OCI-LY1 (cell line): ENCODE data around the gene CFAP47.
"Not testable (repeated sequence)": the region's sequence is repeated elsewhere in the genome, so short reads cannot be mapped to it uniquely, and the experiment has no call there.

Source experiments
- H2AFZ ChIP-seq: fragments of 200-600 bp; sonication (generic), shearing (Covaris generic); 2 replicates; pipeline ENCODE4 v1.6.0; 2014; ENCODE audit warnings: antibody characterized with exemption, mild to moderate bottlenecking, low read length
- H3F3A ChIP-seq: fragments of 200-600 bp; sonication (generic), shearing (Covaris generic); 2 replicates; pipeline ENCODE4 v1.6.0; 2014; ENCODE audit warnings: mild to moderate bottlenecking, antibody characterized with exemption, low read length, moderate library complexity; ENCODE audit not compliant: insufficient read depth
- H3K27ac ChIP-seq: fragments of 200-600 bp; sonication (generic); 2 replicates; pipeline ENCODE4 v1.5.1; 2014; ENCODE audit warnings: low read length, mixed run types, mild to moderate bottlenecking, low read depth; ENCODE audit not compliant: poor library complexity, severe bottlenecking
- H3K27me3 ChIP-seq: fragments of 200-600 bp; sonication (generic); 2 replicates; pipeline ENCODE4 v1.6.0; 2014; ENCODE audit warnings: antibody characterized with exemption, mild to moderate bottlenecking, low read length, moderate library complexity; ENCODE audit not compliant: insufficient read depth
- H3K36me3 ChIP-seq: fragments of 200-600 bp; sonication (generic); 2 replicates; pipeline ENCODE4 v1.6.1; 2014; ENCODE audit warnings: mild to moderate bottlenecking, antibody characterized with exemption, low read length, moderate library complexity, mixed read lengths; ENCODE audit not compliant: insufficient read depth
- H3K4me1 ChIP-seq: fragments of 200-600 bp; sonication (generic); 2 replicates; pipeline ENCODE4 v1.5.1; 2014; ENCODE audit warnings: mild to moderate bottlenecking, low read length, moderate library complexity; ENCODE audit not compliant: insufficient read depth, severe bottlenecking
- H3K4me2 ChIP-seq: fragments of 200-600 bp; sonication (generic), shearing (Covaris generic); 2 replicates; pipeline ENCODE4 v1.6.1; 2014; ENCODE audit warnings: low read length
- H3K4me3 ChIP-seq: fragments of 200-600 bp; sonication (generic); 2 replicates; pipeline ENCODE4 v1.5.1; 2014; ENCODE audit warnings: low read length, low read depth, mild to moderate bottlenecking, mixed read lengths; ENCODE audit not compliant: poor library complexity, severe bottlenecking
- H3K79me2 ChIP-seq: fragments of 200-600 bp; shearing (Covaris generic); 2 replicates; pipeline ENCODE4 v1.6.1; 2016; ENCODE audit warnings: mixed run types, low read length, mixed read lengths; ENCODE audit not compliant: insufficient read depth
- H3K9ac ChIP-seq: fragments of 200-600 bp; sonication (generic), shearing (Covaris generic); 2 replicates; pipeline ENCODE4 v1.6.1; 2014; ENCODE audit warnings: mild to moderate bottlenecking, low read length, mixed read lengths
- H3K9me2 ChIP-seq: fragments of 200-600 bp; sonication (generic), shearing (Covaris generic); 2 replicates; pipeline ENCODE4 v1.6.1; 2014; ENCODE audit warnings: low read depth, mild to moderate bottlenecking, low read length, mixed read lengths
- H3K9me3 ChIP-seq: fragments of 200-600 bp; shearing (Covaris generic); 2 replicates; pipeline ENCODE4 v1.6.1; 2014; ENCODE audit warnings: low read length, mixed read lengths
- H4K20me1 ChIP-seq: fragments of 200-600 bp; sonication (generic), shearing (Covaris generic); 2 replicates; pipeline ENCODE4 v1.6.0; 2016; ENCODE audit warnings: mild to moderate bottlenecking, low read length; ENCODE audit not compliant: insufficient read depth
- EZH2 ChIP-seq: fragments of 200-600 bp; sonication (generic), shearing (Covaris generic); IDR thresholded peaks from 2 replicates; pipeline ENCODE4 v1.8.0; 2017; ENCODE audit warnings: borderline replicate concordance, mixed run types, mild to moderate bottlenecking, antibody characterized with exemption, low read length, moderate library complexity, mixed read lengths
- TF ChIP-seq, protein P1 (sequence below): fragments of 200-600 bp; sonication (generic), shearing (Covaris generic); IDR thresholded peaks from 2 replicates; pipeline ENCODE4 v1.5.1; 2017; ENCODE audit warnings: mild to moderate bottlenecking, antibody characterized with exemption, low read length, moderate library complexity, mixed read lengths

The CFAP47 gene

DNA sequence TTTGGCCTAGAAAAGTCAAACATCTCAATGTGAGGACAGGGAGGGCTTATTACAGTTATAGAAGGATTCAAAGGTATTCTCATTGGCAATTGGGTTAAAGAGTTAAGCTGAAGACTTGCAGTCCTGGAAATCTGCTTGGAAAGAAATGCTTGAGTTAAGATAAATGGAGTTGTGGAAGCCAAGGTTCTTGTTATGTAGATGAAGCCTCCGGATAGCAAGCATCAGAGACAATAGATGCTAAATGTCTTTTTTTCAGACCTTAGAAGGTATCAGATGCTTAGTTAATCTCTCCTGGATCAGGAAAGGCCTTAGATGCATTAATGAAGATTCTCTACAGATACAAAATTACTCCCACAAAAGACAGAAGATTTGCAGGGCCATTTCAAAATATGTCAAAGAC, 299.3 kb downstream of the CFAP47 start:
- Histone ChIP-seq H3K27me3 (no peaks in the 10 kb centered on the region), H3K9me2 (no peaks in the 10 kb centered on the region), H3K4me3 (no peak overlapping the region), H3F3A (no peaks in the 10 kb centered on the region), H3K9ac (no peak overlapping the region), H3K27ac (no peak overlapping the region), H3K9me3 (no peaks in the 10 kb centered on the region), H2AFZ (no peak overlapping the region), H3K79me2 (no peaks in the 10 kb centered on the region), H3K4me2 (no peak overlapping the region), H4K20me1 (no peaks in the 10 kb centered on the region), H3K36me3 (no peaks in the 10 kb centered on the region), H3K4me1 (no peaks in the 10 kb centered on the region)
- TF ChIP-seq EZH2 = no peak
- TF ChIP-seq, protein P1, sequence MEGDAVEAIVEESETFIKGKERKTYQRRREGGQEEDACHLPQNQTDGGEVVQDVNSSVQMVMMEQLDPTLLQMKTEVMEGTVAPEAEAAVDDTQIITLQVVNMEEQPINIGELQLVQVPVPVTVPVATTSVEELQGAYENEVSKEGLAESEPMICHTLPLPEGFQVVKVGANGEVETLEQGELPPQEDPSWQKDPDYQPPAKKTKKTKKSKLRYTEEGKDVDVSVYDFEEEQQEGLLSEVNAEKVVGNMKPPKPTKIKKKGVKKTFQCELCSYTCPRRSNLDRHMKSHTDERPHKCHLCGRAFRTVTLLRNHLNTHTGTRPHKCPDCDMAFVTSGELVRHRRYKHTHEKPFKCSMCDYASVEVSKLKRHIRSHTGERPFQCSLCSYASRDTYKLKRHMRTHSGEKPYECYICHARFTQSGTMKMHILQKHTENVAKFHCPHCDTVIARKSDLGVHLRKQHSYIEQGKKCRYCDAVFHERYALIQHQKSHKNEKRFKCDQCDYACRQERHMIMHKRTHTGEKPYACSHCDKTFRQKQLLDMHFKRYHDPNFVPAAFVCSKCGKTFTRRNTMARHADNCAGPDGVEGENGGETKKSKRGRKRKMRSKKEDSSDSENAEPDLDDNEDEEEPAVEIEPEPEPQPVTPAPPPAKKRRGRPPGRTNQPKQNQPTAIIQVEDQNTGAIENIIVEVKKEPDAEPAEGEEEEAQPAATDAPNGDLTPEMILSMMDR = no peak

DNA sequence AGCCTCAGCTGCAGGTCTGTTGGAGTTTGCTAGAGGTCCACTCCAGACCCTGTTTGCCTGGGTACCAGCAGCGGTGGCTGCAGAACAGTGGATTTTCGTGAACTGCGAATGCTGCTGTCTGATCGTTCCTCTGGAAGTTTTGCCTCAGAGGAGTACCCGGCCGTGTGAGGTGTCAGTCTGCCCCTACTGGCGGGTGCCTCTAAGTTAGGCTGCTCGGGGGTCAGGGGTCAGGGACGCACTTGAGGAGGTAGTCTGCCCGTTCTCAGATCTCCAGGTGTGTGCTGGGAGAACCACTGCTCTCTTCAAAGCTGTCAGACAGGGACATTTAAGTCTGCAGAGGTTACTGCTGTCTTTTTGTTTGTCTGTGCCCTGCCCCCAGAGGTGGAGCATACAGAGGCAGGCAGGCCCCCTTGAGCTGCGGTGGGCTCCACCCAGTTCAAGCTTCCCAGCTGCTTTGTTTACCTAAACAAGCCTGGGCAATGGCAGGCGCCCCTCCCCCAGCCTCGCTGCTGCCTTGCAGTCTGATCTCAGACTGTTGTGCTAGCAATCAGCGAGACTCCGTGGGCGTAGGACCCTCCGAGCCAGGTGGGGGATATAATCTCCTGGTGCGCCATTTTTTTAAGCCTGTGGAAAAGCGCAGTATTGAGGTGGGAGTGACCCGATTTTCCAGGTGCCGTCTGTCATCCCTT, 315.4 kb downstream of the CFAP47 start:
- H4K20me1 ChIP-seq, H3K4me2 ChIP-seq, H3F3A ChIP-seq, H3K27me3 ChIP-seq, H3K4me1 ChIP-seq, H2AFZ ChIP-seq, H3K27ac ChIP-seq, H3K9ac ChIP-seq, H3K9me2 ChIP-seq, H3K79me2 ChIP-seq, H3K36me3 ChIP-seq, H3K9me3 ChIP-seq, H3K4me3 ChIP-seq: not testable (repeated sequence)

DNA sequence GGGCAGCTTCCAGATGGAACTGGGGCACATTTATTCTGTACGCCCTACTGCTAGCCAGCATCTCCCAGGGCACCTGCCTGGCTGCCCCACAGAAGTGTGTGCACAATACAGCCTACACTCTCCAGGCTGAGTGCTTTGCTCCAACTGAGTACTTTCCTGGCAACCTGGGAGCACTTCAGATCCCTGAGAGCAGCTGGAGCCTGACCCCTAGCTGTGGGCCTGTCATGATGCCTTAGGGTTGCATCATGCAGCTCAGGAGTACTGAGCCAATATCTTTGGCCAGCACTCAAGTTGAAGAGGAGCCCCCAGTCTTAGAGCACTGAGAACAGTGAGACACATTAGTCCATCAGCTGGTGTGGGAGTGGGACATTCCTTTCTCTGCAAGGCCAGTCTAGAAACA, 321.9 kb downstream of the CFAP47 start:
- Histone ChIP-seq H3K79me2 (no peaks in the 10 kb centered on the region), H3F3A (no peaks in the 10 kb centered on the region), H3K4me2 (no peak overlapping the region), H3K27ac (no peak overlapping the region), H3K27me3 (no peaks in the 10 kb centered on the region), H3K9me2 (no peaks in the 10 kb centered on the region), H3K9me3 (no peaks in the 10 kb centered on the region), H2AFZ (no peak overlapping the region), H4K20me1 (no peaks in the 10 kb centered on the region), H3K36me3 (no peaks in the 10 kb centered on the region), H3K4me3 (no peak overlapping the region), H3K9ac (no peak overlapping the region), H3K4me1 (no peaks in the 10 kb centered on the region)
- TF ChIP-seq, protein P1 = no peak
- TF ChIP-seq EZH2 = no peak

DNA sequence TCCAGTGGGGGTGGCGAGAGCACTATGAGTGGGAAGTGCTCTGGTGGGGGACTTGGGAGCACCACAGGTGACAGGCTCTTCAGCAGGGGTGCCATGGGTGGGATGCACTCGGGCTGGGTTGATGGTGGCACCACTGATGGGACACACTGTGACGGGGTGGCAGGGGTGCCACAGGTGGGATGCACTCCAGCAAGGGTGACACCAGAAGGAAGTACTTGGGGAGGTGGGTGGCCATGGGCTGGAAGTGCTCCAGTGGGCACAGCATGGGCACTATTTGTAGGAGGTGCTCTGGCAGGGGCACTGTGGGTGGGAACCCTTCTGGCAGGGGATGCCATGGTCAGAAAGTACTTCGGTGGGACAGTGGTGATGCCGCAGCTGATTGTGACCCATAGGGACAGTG, 346.6 kb downstream of the CFAP47 start:
- TF ChIP-seq EZH2 = no peak
- TF ChIP-seq, protein P1 = no peak
- no peaks in the 10 kb centered on the region for H3K9me2 ChIP-seq
- H3K79me2 ChIP-seq = no peaks in the 10 kb centered on the region
- H4K20me1 ChIP-seq = no peaks in the 10 kb centered on the region
- no peaks in the 10 kb centered on the region for H3F3A ChIP-seq
- no peaks in the 10 kb centered on the region for H3K9me3 ChIP-seq
- no peak overlapping the region for H3K9ac ChIP-seq
- no peak overlapping the region for H3K4me3 ChIP-seq
- no peaks in the 10 kb centered on the region for H3K4me1 ChIP-seq
- no peak overlapping the region for H3K27ac ChIP-seq
- H2AFZ ChIP-seq = no peak overlapping the region
- no peak overlapping the region for H3K4me2 ChIP-seq
- no peaks in the 10 kb centered on the region for H3K27me3 ChIP-seq
- no peaks in the 10 kb centered on the region for H3K36me3 ChIP-seq
